Endothelial cell of umbilical vein (primary cell): ENCODE results near the gene BZW2. TPM values are rescaled to one million over a fixed set of nuclear protein-coding genes. Genes with fewer than 3 reads are reported as not detected.

Experiments used
- BruUV-seq: library from RNA; stranded (reverse); fragments of 400-500 nt; replicated peaks from 2 replicates; lab custom pipeline; 2021; lab: Mats Ljungman, UMichigan
- CTCF ChIA-PET: fragments of 300-600, 350-600 bp; sonication (Branson Sonifier 250); formaldehyde crosslinking; loops from one replicate; lab custom pipeline; 2021; ENCODE audit warnings: antibody characterized with exemption, inconsistent platforms; lab: Charles Lee
- POLR2A ChIA-PET: fragments of 300-600, 350-600 bp; sonication (Branson Sonifier 250); formaldehyde crosslinking; loops from one replicate; lab custom pipeline; 2021; ENCODE audit warnings: antibody characterized with exemption, inconsistent platforms; lab: Charles Lee
- DNase-seq: peaks from one replicate; pipeline ENCODE4 v3.0.0-alpha.2; 2011; ENCODE audit warnings: low read depth, low spot score
- FAIRE-seq: peaks from 2 replicates; lab custom pipeline; 2011; peaks lifted over from hg19 to GRCh38; lab: Jason Lieb, UNC
- H2AFZ ChIP-seq: 2 replicates; pipeline ENCODE4 v1.6.0; 2012; ENCODE audit warnings: low read depth, low read length, control low read depth, inconsistent platforms
- H3K27ac ChIP-seq: 2 replicates; pipeline ENCODE4 v1.5.1; 2011; ENCODE audit warnings: low read depth, mild to moderate bottlenecking, control low read depth, low read length, moderate library complexity; ENCODE audit not compliant: insufficient read depth
- H3K27me3 ChIP-seq, 2 experiments: 2 replicates each; pipeline versions ENCODE4 v1.6.0 to v1.6.1; 2011; ENCODE audit warnings: low read length in 2 of 2, mixed read lengths in 1 of 2; ENCODE audit not compliant: control insufficient read depth in 2 of 2, insufficient read depth in 2 of 2
- H3K36me3 ChIP-seq, 2 experiments: 2 replicates in 1 of 2; 3 replicates in 1 of 2; pipeline ENCODE4 v1.5.1; 2011; ENCODE audit warnings: low read length in 2 of 2, mild to moderate bottlenecking in 1 of 2, moderate library complexity in 1 of 2; ENCODE audit not compliant: control insufficient read depth in 2 of 2, insufficient read depth in 2 of 2; ENCODE audit errors: extremely low read depth in 1 of 2
- H3K4me1 ChIP-seq: 3 replicates; pipeline ENCODE4 v1.5.1; 2011; ENCODE audit warnings: mild to moderate bottlenecking, low read length; ENCODE audit not compliant: control insufficient read depth, insufficient read depth; ENCODE audit errors: extremely low read depth
- H3K4me2 ChIP-seq: 2 replicates; pipeline ENCODE4 v1.6.1; 2011; ENCODE audit warnings: low read length, control low read depth, mixed read lengths; ENCODE audit not compliant: insufficient read depth
- H3K4me3 ChIP-seq, 3 experiments: fragments of 200-600 bp in 1 of 3; sonication (generic), shearing (Covaris generic) in 1 of 3; replicated peaks in 1 of 3; 2 replicates each; pipeline ENCODE4 v1.5.1; 2011 to 2016; ENCODE audit warnings: control low read depth in 3 of 3, low read length in 3 of 3, mild to moderate bottlenecking in 2 of 3, inconsistent platforms in 1 of 3, low read depth in 1 of 3, moderate library complexity in 1 of 3; ENCODE audit not compliant: insufficient read depth in 1 of 3
- H3K79me2 ChIP-seq: 2 replicates; pipeline ENCODE4 v1.6.0; 2012; ENCODE audit warnings: low read length, inconsistent platforms; ENCODE audit not compliant: control insufficient read depth, insufficient read depth
- H3K9ac ChIP-seq: replicated peaks from 2 replicates; pipeline ENCODE3; 2011; ENCODE audit warnings: low read length, control low read depth; ENCODE audit not compliant: insufficient read depth; ENCODE audit errors: extremely low read depth
- H3K9me1 ChIP-seq: replicated peaks from 3 replicates; pipeline ENCODE4 v1.6.0; 2011; ENCODE audit warnings: mild to moderate bottlenecking, low read length; ENCODE audit not compliant: control insufficient read depth, insufficient read depth; ENCODE audit errors: extremely low read depth
- H3K9me3 ChIP-seq: replicated peaks from 2 replicates; pipeline ENCODE4 v1.5.1; 2012; ENCODE audit warnings: low read length, inconsistent platforms; ENCODE audit not compliant: control insufficient read depth, insufficient read depth
- H4K20me1 ChIP-seq: replicated peaks from 2 replicates; pipeline ENCODE3; 2011; ENCODE audit warnings: mild to moderate bottlenecking, low read length; ENCODE audit not compliant: control insufficient read depth, insufficient read depth; ENCODE audit errors: extremely low read depth
- CTCF ChIP-seq, 2 donors: IDR thresholded peaks; 1 replicate in 1 of 2; 2 replicates in 1 of 2; pipeline ENCODE4 v1.5.1; 2011; ENCODE audit warnings: low read length in 2 of 2, mild to moderate bottlenecking in 2 of 2, moderate library complexity in 2 of 2, control low read depth in 1 of 2, inconsistent platforms in 1 of 2, low read depth in 1 of 2; ENCODE audit not compliant: insufficient read depth in 1 of 2; ENCODE audit errors: extremely low read depth in 1 of 2
- EZH2 ChIP-seq: IDR thresholded peaks from 2 replicates; pipeline ENCODE4 v1.6.1; 2012; ENCODE audit warnings: borderline replicate concordance, low read depth, mild to moderate bottlenecking, moderate library complexity, low read length, inconsistent platforms; ENCODE audit not compliant: severe bottlenecking
- FOS ChIP-seq: IDR thresholded peaks from 2 replicates; pipeline ENCODE4 v1.6.1; 2011; ENCODE audit warnings: mild to moderate bottlenecking, low read length, moderate library complexity, borderline replicate concordance; ENCODE audit not compliant: insufficient read depth
- GATA2 ChIP-seq: IDR thresholded peaks from 2 replicates; pipeline ENCODE4 v1.7.0; 2011; ENCODE audit warnings: low read depth, mild to moderate bottlenecking, moderate library complexity, mixed read lengths, low read length; ENCODE audit not compliant: insufficient read length, insufficient read depth
- JUN ChIP-seq: IDR thresholded peaks from 2 replicates; pipeline ENCODE4 v1.6.1; 2011; ENCODE audit warnings: borderline replicate concordance, low read depth; ENCODE audit not compliant: insufficient read length, insufficient read depth
- MAX ChIP-seq: IDR thresholded peaks from 2 replicates; pipeline ENCODE4 v1.6.1; 2011; ENCODE audit not compliant: insufficient read depth, insufficient read length
- MYC ChIP-seq: IDR thresholded peaks from one replicate; pipeline ENCODE4 v1.6.1; 2011; ENCODE audit warnings: mild to moderate bottlenecking, low read depth, low read length
- POLR2A ChIP-seq: IDR thresholded peaks from 2 replicates; pipeline ENCODE4 v1.6.1; 2012; ENCODE audit warnings: low read depth, mild to moderate bottlenecking, control low read depth, low read length
- POLR2AphosphoS5 ChIP-seq: IDR thresholded peaks from 2 replicates; pipeline ENCODE4 v1.6.1; 2012; ENCODE audit warnings: low read depth, mild to moderate bottlenecking, control low read depth, low read length, moderate library complexity; ENCODE audit not compliant: insufficient read depth
- dilution Hi-C: fragments of 300-500 bp; cut with MboI; formaldehyde crosslinking; loops from one replicate; pipeline ENCODE4 v1.15.0; 2019; ENCODE audit warnings: low sequenced_read_pairs; ENCODE audit not compliant: extremely low pct_ligation_motif_present
- intact Hi-C: fragments of 100-400 bp; cut with micrococcal nuclease; formaldehyde crosslinking; loops from one replicate; pipeline ENCODE4 v1.10.0; 2022
- polyA plus RNA-seq, 4 experiments: library from polyadenylated mRNA; depleted of rRNA in 3 of 4; stranded (reverse) in 3 of 4; unstranded in 1 of 4; fragments of >200 nt; gene quantifications; 2 replicates each; pipeline versions ENCODE4 v1.2.1 to v1.2.3, GENCODE V29; 2011 to 2012; ENCODE audit warnings: missing spikeins in 1 of 4
- total RNA-seq: library from RNA; stranded (reverse); gene quantifications from 2 replicates; pipeline ENCODE4 v1.2.3, GENCODE V29; 2021

BZW2 gene
- total and polyA plus RNA-seq, 2 donors (not counting 3 experiments of a cell fraction or from before 2014, with no cell fraction given) = 39.7 to 106 TPM

- no peaks in the 10 kb centered on the region for H4K20me1 ChIP-seq
- H3K27me3 ChIP-seq = no peaks in the 10 kb centered on the region
- intact Hi-C loops (loop anchor here (2.0 kb wide), 1 partner anchor 13 kb away; no protein-coding TSS in a partner anchor), dilution Hi-C loops (no loop called here)
- no peaks in the 10 kb centered on the region for H3K79me2 ChIP-seq
- POLR2A ChIA-PET = no interaction called here
- H3K27ac ChIP-seq = no peak overlapping the region
- no peak overlapping the region for H2AFZ ChIP-seq
- DNase-seq (no peak), FAIRE-seq (no peak)
- H3K9ac ChIP-seq = no peak overlapping the region
- CTCF ChIA-PET = no interaction called here
- no TSS peak for BruUV-seq
- no peak overlapping the region for H3K4me3 ChIP-seq
- no peaks in the 10 kb centered on the region for H3K36me3 ChIP-seq
- H3K9me1 ChIP-seq = no peaks in the 10 kb centered on the region
- no peak for TF ChIP-seq EZH2
- no peak overlapping the region for H3K4me2 ChIP-seq
- no peaks in the 10 kb centered on the region for H3K4me1 ChIP-seq
- H3K9me3 ChIP-seq = no peaks in the 10 kb centered on the region
These were observed 81.8 kb downstream of the BZW2 start for GRCh38 chr7:16727736-16728135.

GRCh38 chr7:16728811-16729210 lies 82.8 kb downstream of the BZW2 start:
- Histone ChIP-seq H3K36me3 (no peaks in the 10 kb centered on the region), H3K27me3 (no peaks in the 10 kb centered on the region), H3K9ac (no peak overlapping the region), H4K20me1 (no peaks in the 10 kb centered on the region), H2AFZ (no peak overlapping the region), H3K79me2 (no peaks in the 10 kb centered on the region), H3K9me3 (no peaks in the 10 kb centered on the region), H3K4me3 (no peak overlapping the region), H3K27ac (no peak overlapping the region), H3K4me2 (no peak overlapping the region), H3K4me1 (no peaks in the 10 kb centered on the region), H3K9me1 (no peaks in the 10 kb centered on the region)
- DNase-seq (no peak), FAIRE-seq (no peak)
- CTCF ChIA-PET = interaction anchor here (1.1 kb wide), 1 partner anchor 137 kb away, joined by 3 read pairs; no protein-coding TSS in a partner anchor
- intact Hi-C loops = no loop called here
- no peak for TF ChIP-seq POLR2A
- TF ChIP-seq JUN = no peak
- TF ChIP-seq FOS = no peak
- no peak for TF ChIP-seq EZH2
- no peak for TF ChIP-seq POLR2AphosphoS5
- TF ChIP-seq CTCF (IDR thresholded peaks at IDR 0.05; ENCODE audit: extremely low read depth in 1 of 2, insufficient read depth in 1 of 2, low read depth in 1 of 2, low read length in 2 of 2) = no peak
- no peak for TF ChIP-seq MYC
- TF ChIP-seq MAX = no peak
- no peak for TF ChIP-seq GATA2
- dilution Hi-C loops = no loop called here
- no TSS peak for BruUV-seq
- POLR2A ChIA-PET = no interaction called here
